Measurements from ENCODE around the gene TLR4. TPM values are rescaled to one million over a fixed set of nuclear protein-coding genes. Genes with fewer than 3 reads are reported as not detected.

TLR4 gene
- polyA plus RNA-seq, 2 of the 4 experiments (the other 2 are of a cell fraction), result 0.03 to 0.04 TPM

- Histone ChIP-seq H3K4me1 (no peaks in the 10 kb centered on the region), H3K27ac (no peak overlapping the region), H3K9me3 (no peaks in the 10 kb centered on the region), H3K4me3 (no peak overlapping the region), H3K4me2 (no peak overlapping the region)
- FAIRE-seq (no peak), ATAC-seq (no peak), DNase-seq (ENCODE audit: low read depth in 1 of 2, low spot score in 1 of 2) (no peak)
- WGBS (ENCODE audit: missing lambda C conversion rate), result 0% methylated on average over 2 of the region's 2 CpGs
- TF ChIP-seq RCOR1 (IDR thresholded peaks at IDR 0.05; ENCODE audit: low read depth, low read length) (no peak), KDM1A (IDR thresholded peaks at IDR 0.05; ENCODE audit: low read depth) (no peak), PHF8 (IDR thresholded peaks at IDR 0.05; ENCODE audit: borderline replicate concordance, low read depth) (no peak), MAFK (IDR thresholded peaks at IDR 0.05; ENCODE audit: partially characterized antibody) (no peak), CEBPB (IDR thresholded peaks at IDR 0.05) (no peak), CBX2 (IDR thresholded peaks at IDR 0.05; ENCODE audit: borderline replicate concordance, low read depth) (no peak), KDM5A (IDR thresholded peaks at IDR 0.05) (no peak), NFE2L2 (conservative IDR thresholded peaks at IDR 0.05; ENCODE audit: low read length) (no peak), BHLHE40 (IDR thresholded peaks at IDR 0.05; ENCODE audit: low read depth, low read length) (no peak), SREBF2 (IDR thresholded peaks at IDR 0.05) (no peak), FOSB (CRISPR knock-in tag; IDR thresholded peaks at IDR 0.05) (no peak), NR3C1 (IDR thresholded peaks at IDR 0.05) (no peak)
- POLR2A ChIA-PET, result no interaction called here
- CTCF ChIA-PET, result no interaction called here
Measured at GRCh38 chr9:117725426-117725887, 21.3 kb downstream of the TLR4 start.

GRCh38 chr9:117729375-117729774, 25.2 kb downstream of the TLR4 start:
- Histone ChIP-seq H3K4me2 (no peak overlapping the region), H3K9me3 (no peaks in the 10 kb centered on the region), H3K4me3 (no peak overlapping the region), H3K4me1 (no peaks in the 10 kb centered on the region), H3K27ac (no peak overlapping the region)
- ChIA-PET POLR2A (no interaction called here), CTCF (interaction anchor here (0.6 kb wide), 1 partner anchor 25 kb away, joined by 3 read pairs; the partner anchor contains the start of gene TLR4)
- 6% methylated on average over 2 of the region's 2 CpGs for whole genome bisulfite sequencing (ENCODE audit: missing lambda C conversion rate)
- TF ChIP-seq JUNB (IDR thresholded peaks at IDR 0.05) (no peak), E2F6 (IDR thresholded peaks at IDR 0.05; ENCODE audit: borderline replicate concordance, low read depth) (no peak), HOXA7 (CRISPR knock-in tag; IDR thresholded peaks at IDR 0.05) (no peak), ATOH8 (CRISPR knock-in tag; IDR thresholded peaks at IDR 0.05; ENCODE audit: low read depth) (no peak), ZC3H11A (IDR thresholded peaks at IDR 0.05) (no peak), RNF2 (IDR thresholded peaks at IDR 0.05; ENCODE audit: borderline replicate concordance, low read depth) (no peak), SREBF2 (IDR thresholded peaks at IDR 0.05) (no peak), GATA3 (IDR thresholded peaks at IDR 0.05; ENCODE audit: borderline replicate concordance) (no peak), MAX (IDR thresholded peaks at IDR 0.05) (no peak), HMGXB4 (CRISPR knock-in tag; IDR thresholded peaks at IDR 0.05; ENCODE audit: borderline replicate concordance) (no peak)
- ATAC-seq (no peak), DNase-seq (ENCODE audit: low read depth in 1 of 2, low spot score in 1 of 2) (no peak), FAIRE-seq (no peak)

- 22% methylated on average over 6 of the region's 6 CpGs for WGBS (ENCODE audit: missing lambda C conversion rate)
- Histone ChIP-seq H3K4me1 (no peaks in the 10 kb centered on the region), H3K4me2 (no peak overlapping the region), H3K4me3 (no peak overlapping the region), H3K27ac (no peak overlapping the region), H3K9me3 (no peaks in the 10 kb centered on the region)
- no peak for FAIRE-seq
- POLR2A ChIA-PET, result no interaction called here
- no peak for TF ChIP-seq ESRRA (IDR thresholded peaks at IDR 0.05; ENCODE audit: borderline replicate concordance, low read length)
- TF ChIP-seq RARB (CRISPR knock-in tag; IDR thresholded peaks at IDR 0.05), result no peak
- TF ChIP-seq EHMT2 (IDR thresholded peaks at IDR 0.05; ENCODE audit: low read depth), result no peak
- CTCF ChIA-PET, result no interaction called here
- no peak for ATAC-seq
- no peak for DNase-seq (ENCODE audit: low read depth in 1 of 2, low spot score in 1 of 2)
Measured at GRCh38 chr9:117732494-117732893, 28.3 kb downstream of the TLR4 start.

All from A549 (cell line).